H9 (cell line): ENCODE data around the gene DMRT3. TPM values are rescaled to one million over a fixed set of nuclear protein-coding genes. Genes with fewer than 3 reads are reported as not detected.
A peak's percentile ranks its signal among the peaks of the same experiment; 100 is the strongest.

ENCODE experiments used
- DNase-seq: peaks from one replicate; pipeline ENCODE4 v3.0.0-alpha.2; 2017
- H2AFZ ChIP-seq: one replicate; pipeline ENCODE4 v1.6.1; 2013; ENCODE audit warnings: mild to moderate bottlenecking, low read length, control low read depth, moderate library complexity
- H2AK5ac ChIP-seq: 2 replicates; pipeline ENCODE4 v1.6.1; 2013; ENCODE audit warnings: low read length, control low read depth, mixed read lengths; ENCODE audit not compliant: insufficient read length
- H2BK120ac ChIP-seq: one replicate; pipeline ENCODE4 v1.6.1; 2013; ENCODE audit warnings: low read depth, mild to moderate bottlenecking, low read length, control low read depth, inconsistent platforms; ENCODE audit not compliant: poor library complexity, severe bottlenecking
- H2BK12ac ChIP-seq: 2 replicates; pipeline ENCODE4 v1.6.1; 2013; ENCODE audit warnings: low read length, control low read depth, mixed read lengths, low read depth; ENCODE audit not compliant: insufficient read length
- H2BK15ac ChIP-seq: 2 replicates; pipeline ENCODE4 v1.6.1; 2013; ENCODE audit warnings: low read depth, low read length, control low read depth
- H2BK20ac ChIP-seq: one replicate; pipeline ENCODE4 v1.6.1; 2013; ENCODE audit warnings: low read depth, mild to moderate bottlenecking, low read length, control low read depth, inconsistent platforms; ENCODE audit not compliant: poor library complexity, severe bottlenecking
- H2BK5ac ChIP-seq: 2 replicates; pipeline ENCODE4 v1.6.1; 2013; ENCODE audit warnings: low read length, control low read depth, mixed read lengths; ENCODE audit not compliant: insufficient read length
- H3K14ac ChIP-seq: 2 replicates; pipeline ENCODE4 v1.6.1; 2013; ENCODE audit warnings: low read length, control low read depth; ENCODE audit not compliant: insufficient read depth
- H3K18ac ChIP-seq: 2 replicates; pipeline ENCODE4 v1.6.1; 2013; ENCODE audit warnings: low read depth, mild to moderate bottlenecking, mixed read lengths, low read length, control low read depth; ENCODE audit not compliant: insufficient read length
- H3K23ac ChIP-seq: 2 replicates; pipeline ENCODE4 v1.6.1; 2013; ENCODE audit warnings: low read length, control low read depth, mixed read lengths, low read depth; ENCODE audit not compliant: insufficient read length
- H3K23me2 ChIP-seq: 2 replicates; pipeline ENCODE4 v1.6.1; 2013; ENCODE audit warnings: low read depth, mild to moderate bottlenecking, mixed read lengths, low read length, control low read depth; ENCODE audit not compliant: insufficient read length, poor library complexity, severe bottlenecking
- H3K27ac ChIP-seq: 2 replicates; pipeline ENCODE4 v1.5.1; 2013; ENCODE audit warnings: low read length, control low read depth, mixed read lengths, low read depth; ENCODE audit not compliant: insufficient read length
- H3K27me3 ChIP-seq: 2 replicates; pipeline ENCODE4 v1.6.1; 2013; ENCODE audit warnings: low read length, control low read depth, inconsistent platforms; ENCODE audit not compliant: insufficient read depth
- H3K4ac ChIP-seq: 2 replicates; pipeline ENCODE4 v1.6.1; 2013; ENCODE audit warnings: low read depth, mild to moderate bottlenecking, control low read depth, inconsistent platforms, low read length, moderate library complexity
- H3K4me1 ChIP-seq: 2 replicates; pipeline ENCODE4 v1.6.1; 2013; ENCODE audit warnings: low read length, control low read depth, inconsistent platforms; ENCODE audit not compliant: insufficient read depth
- H3K4me2 ChIP-seq: 2 replicates; pipeline ENCODE4 v1.6.1; 2013; ENCODE audit warnings: low read length, control low read depth, mixed read lengths; ENCODE audit not compliant: insufficient read length, insufficient read depth
- H3K56ac ChIP-seq: 2 replicates; pipeline ENCODE4 v1.6.1; 2013; ENCODE audit warnings: low read depth, mild to moderate bottlenecking, mixed read lengths, low read length, control low read depth; ENCODE audit not compliant: insufficient read length
- H3K79me1 ChIP-seq: 2 replicates; pipeline ENCODE4 v1.6.1; 2013; ENCODE audit warnings: low read depth, mild to moderate bottlenecking, moderate library complexity, low read length, control low read depth, inconsistent platforms; ENCODE audit not compliant: insufficient read depth, poor library complexity, severe bottlenecking
- H3K79me2 ChIP-seq: 2 replicates; pipeline ENCODE4 v1.6.1; 2013; ENCODE audit warnings: low read length, control low read depth, inconsistent platforms; ENCODE audit not compliant: insufficient read depth
- H3K9ac ChIP-seq: 2 replicates; pipeline ENCODE4 v1.6.1; 2013; ENCODE audit warnings: low read length, control low read depth, mixed read lengths; ENCODE audit not compliant: insufficient read length; ENCODE audit errors: extremely low read depth
- H3K9me3 ChIP-seq: one replicate; pipeline ENCODE4 v1.6.1; 2013; ENCODE audit warnings: low read depth, low read length, inconsistent platforms; ENCODE audit not compliant: control insufficient read depth
- H3T11ph ChIP-seq: one replicate; pipeline ENCODE4 v1.6.1; 2013; ENCODE audit warnings: mild to moderate bottlenecking, low read length, control low read depth, inconsistent platforms
- H4K20me1 ChIP-seq: one replicate; pipeline ENCODE4 v1.6.1; 2013; ENCODE audit not compliant: control insufficient read depth, insufficient read length, insufficient read depth
- H4K5ac ChIP-seq: 2 replicates; pipeline ENCODE4 v1.6.1; 2013; ENCODE audit warnings: low read depth, mild to moderate bottlenecking, mixed read lengths, low read length, control low read depth; ENCODE audit not compliant: insufficient read length
- H4K8ac ChIP-seq: replicated peaks from 2 replicates; pipeline ENCODE4 v1.6.1; 2013; ENCODE audit warnings: low read length, control low read depth, mixed read lengths, low read depth; ENCODE audit not compliant: insufficient read length
- H4K91ac ChIP-seq: 2 replicates; pipeline ENCODE4 v1.6.1; 2013; ENCODE audit warnings: low read depth, mild to moderate bottlenecking, moderate library complexity, mixed read lengths, low read length, control low read depth; ENCODE audit not compliant: insufficient read length
- H3K27ac Mint-ChIP-seq, 3 experiments: 2 replicates in 2 of 3; 3 replicates in 1 of 3; pipeline ENCODE4 v1.8.0; 2020 to 2021; ENCODE audit warnings: mixed read lengths in 3 of 3, mild to moderate bottlenecking in 1 of 3, moderate library complexity in 1 of 3
- H3K27me3 Mint-ChIP-seq: 2 replicates; pipeline ENCODE4 v1.8.0; 2021; ENCODE audit warnings: low read depth, mild to moderate bottlenecking, moderate library complexity, mixed read lengths
- H3K36me3 Mint-ChIP-seq, 3 experiments: 2 replicates in 2 of 3; 3 replicates in 1 of 3; pipeline ENCODE4 v1.8.0; 2020 to 2021; ENCODE audit warnings: low read depth in 3 of 3, mixed read lengths in 3 of 3; ENCODE audit not compliant: insufficient read depth in 1 of 3
- H3K4me1 Mint-ChIP-seq, 2 experiments: 2 replicates each; pipeline ENCODE4 v1.8.0; 2020; ENCODE audit warnings: mixed read lengths in 2 of 2
- H3K4me3 Mint-ChIP-seq, 2 experiments: 2 replicates in 1 of 2; 3 replicates in 1 of 2; pipeline ENCODE4 v1.8.0; 2020 to 2021; ENCODE audit warnings: mild to moderate bottlenecking in 2 of 2, mixed read lengths in 2 of 2, moderate library complexity in 1 of 2
- H3K9me3 Mint-ChIP-seq, 2 experiments: 2 replicates in 1 of 2; 3 replicates in 1 of 2; pipeline ENCODE4 v1.8.0; 2020; ENCODE audit warnings: mild to moderate bottlenecking in 2 of 2, mixed read lengths in 2 of 2, moderate library complexity in 1 of 2
- whole genome bisulfite sequencing: extraction: QIAGEN DNeasy Blood & Tissue Kit; methylation state at CpG from one replicate; pipeline ENCODE4 v1.1.7; 2013; ENCODE audit warnings: missing lambda C conversion rate, low lambda C conversion rate, mixed read lengths; ENCODE audit not compliant: insufficient read length; ENCODE audit errors: extremely low coverage; 5-methylcytosine and 5-hydroxymethylcytosine counted together
- total RNA-seq: library from RNA; stranded (reverse); gene quantifications from 2 replicates; pipeline ENCODE4 v1.2.1, GENCODE V29; 2021
- TF ChIP-seq, protein P1 (sequence below): fragments of 200-600 bp; sonication (generic); conservative IDR thresholded peaks from 3 replicates; pipeline ENCODE4 v1.8.0; 2021; ENCODE audit warnings: antibody characterized with exemption, mild to moderate bottlenecking

The DMRT3 gene
- total RNA-seq, 1 experiment from 2014 or later, result not detected

DNA sequence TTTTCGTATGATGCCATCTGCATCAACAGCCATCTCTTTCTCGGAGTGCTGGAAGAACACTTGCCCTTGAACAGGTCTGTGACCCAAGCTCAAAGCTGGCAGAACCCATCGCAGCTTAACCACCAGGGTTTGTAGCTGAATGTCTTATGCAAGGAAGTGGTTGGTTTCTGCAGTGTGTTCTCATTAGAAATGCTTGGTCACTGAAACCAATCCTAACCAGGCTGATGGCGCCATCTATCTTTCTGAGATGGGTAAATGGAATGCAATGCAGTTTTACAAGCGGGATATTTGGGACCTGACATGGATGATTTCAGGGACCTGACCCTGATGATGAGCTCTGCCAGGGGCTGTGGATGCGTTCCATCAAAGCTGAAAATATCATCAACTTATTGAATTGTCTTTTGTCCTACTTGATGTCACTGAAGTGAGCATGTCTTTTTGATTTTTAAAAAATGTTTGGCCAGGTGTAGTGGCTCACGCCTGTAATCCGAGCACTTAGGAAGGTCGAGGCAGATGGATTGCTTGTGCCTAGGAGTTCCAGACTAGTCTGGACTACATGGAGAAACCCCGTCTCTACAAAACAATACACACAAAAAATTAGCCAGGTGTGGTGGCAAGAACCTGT is 28.7 kb downstream of the DMRT3 start:
- Histone ChIP-seq H3K23ac (no peak overlapping the region), H4K8ac (no peak overlapping the region), H3K9me3 (peaks cover 5% of the 10 kb centered on the region), H3K79me1 (no peaks in the 10 kb centered on the region), H3K4me1 (0 out of 2 replicates have a peak, but pooled peaks cover 2% of the 10 kb centered on the region), H2BK12ac (no peak overlapping the region), H4K5ac (no peak overlapping the region), H2AFZ (no peak overlapping the region), H3K79me2 (no peaks in the 10 kb centered on the region), H4K91ac (no peak overlapping the region), H3K23me2 (no peaks in the 10 kb centered on the region), H3K27me3 (no peaks in the 10 kb centered on the region), H4K20me1 (no peaks in the 10 kb centered on the region), H2AK5ac (no peak overlapping the region), H2BK20ac (no peak overlapping the region), H3K56ac (no peak overlapping the region), H3K18ac (no peak overlapping the region), H3K4ac (no peak overlapping the region), H2BK15ac (no peak overlapping the region), H3K27ac (no peak overlapping the region), H3T11ph (no peak overlapping the region), H2BK120ac (no peak overlapping the region), H3K4me2 (no peak overlapping the region), H2BK5ac (no peak overlapping the region), H3K9ac (no peak overlapping the region), H3K14ac (no peak overlapping the region)
- Mint-ChIP-seq H3K4me1 (peaks cover 2 to 10% of the 10 kb centered on the region in 2 experiments; a peak in 3 of 4 replicates), H3K27me3 (peaks cover 28% of the 10 kb centered on the region), H3K9me3 (peaks cover 6 to 9% of the 10 kb centered on the region in 2 experiments), H3K36me3 (peaks cover 0 to 2% (median 1%) of the 10 kb centered on the region in 3 experiments; a peak in 3 of 7 replicates), H3K4me3 (no peak overlapping the region), H3K27ac (no peak overlapping the region)
- TF ChIP-seq, protein P1, sequence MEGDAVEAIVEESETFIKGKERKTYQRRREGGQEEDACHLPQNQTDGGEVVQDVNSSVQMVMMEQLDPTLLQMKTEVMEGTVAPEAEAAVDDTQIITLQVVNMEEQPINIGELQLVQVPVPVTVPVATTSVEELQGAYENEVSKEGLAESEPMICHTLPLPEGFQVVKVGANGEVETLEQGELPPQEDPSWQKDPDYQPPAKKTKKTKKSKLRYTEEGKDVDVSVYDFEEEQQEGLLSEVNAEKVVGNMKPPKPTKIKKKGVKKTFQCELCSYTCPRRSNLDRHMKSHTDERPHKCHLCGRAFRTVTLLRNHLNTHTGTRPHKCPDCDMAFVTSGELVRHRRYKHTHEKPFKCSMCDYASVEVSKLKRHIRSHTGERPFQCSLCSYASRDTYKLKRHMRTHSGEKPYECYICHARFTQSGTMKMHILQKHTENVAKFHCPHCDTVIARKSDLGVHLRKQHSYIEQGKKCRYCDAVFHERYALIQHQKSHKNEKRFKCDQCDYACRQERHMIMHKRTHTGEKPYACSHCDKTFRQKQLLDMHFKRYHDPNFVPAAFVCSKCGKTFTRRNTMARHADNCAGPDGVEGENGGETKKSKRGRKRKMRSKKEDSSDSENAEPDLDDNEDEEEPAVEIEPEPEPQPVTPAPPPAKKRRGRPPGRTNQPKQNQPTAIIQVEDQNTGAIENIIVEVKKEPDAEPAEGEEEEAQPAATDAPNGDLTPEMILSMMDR, result peak; percentile 72
- WGBS, result no CpG with 5 or more reads among the region's 10 CpGs
- DNase-seq, result peak; percentile 62
